ENCODE data around the gene ENAH.

ENAH gene

DNA sequence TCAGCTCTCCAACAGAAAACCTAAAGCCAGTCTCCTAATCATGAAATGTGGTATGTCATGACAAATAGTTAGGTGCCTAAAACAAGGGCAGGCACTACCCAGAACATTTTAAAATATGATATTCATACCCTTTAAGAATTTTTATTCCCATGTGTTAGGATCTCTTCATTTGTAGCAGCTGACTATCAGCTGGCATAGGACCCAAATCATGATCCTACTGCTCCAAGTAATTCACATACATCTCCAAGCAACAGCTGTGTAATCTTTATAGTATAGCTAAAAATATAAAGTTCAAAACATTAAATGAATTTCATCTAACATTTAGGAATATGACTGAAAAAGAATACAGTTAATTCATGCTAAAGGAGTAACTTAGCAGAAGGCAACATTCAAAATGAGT, 57.5 kb downstream of the ENAH start:
- no peaks in the 10 kb centered on the region for H3K36me3 Mint-ChIP-seq (ENCODE audit: low read depth)
- no peaks in the 10 kb centered on the region for H3K4me1 Mint-ChIP-seq
- DNase-seq, result no peak
- peaks cover 4% of the 10 kb centered on the region for H3K9me3 Mint-ChIP-seq
- no peak overlapping the region for H3K4me3 Mint-ChIP-seq
- H3K27ac Mint-ChIP-seq, result no peak overlapping the region
- ATAC-seq, result no peak
- H3K27me3 Mint-ChIP-seq, result no peaks in the 10 kb centered on the region

DNA sequence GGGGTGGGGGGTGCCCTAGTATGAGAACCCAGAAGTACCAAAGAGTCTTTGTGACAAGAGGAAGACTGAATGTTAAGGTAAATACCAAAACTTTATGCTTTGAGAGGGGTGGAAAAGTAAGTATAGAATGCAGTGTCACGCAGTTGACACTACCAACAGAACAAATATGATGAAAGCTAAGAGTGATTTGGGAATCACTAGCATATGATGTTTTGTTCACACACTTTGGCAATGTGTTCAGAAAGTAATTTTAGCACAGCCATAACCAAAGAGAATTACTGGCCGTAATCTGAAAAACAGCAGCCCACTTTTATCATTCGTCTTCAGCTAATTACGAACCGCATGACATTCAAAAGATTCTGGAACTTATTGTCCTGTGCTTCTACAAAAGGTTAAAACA, 59.5 kb downstream of the ENAH start:
- no peak for ATAC-seq

DNA sequence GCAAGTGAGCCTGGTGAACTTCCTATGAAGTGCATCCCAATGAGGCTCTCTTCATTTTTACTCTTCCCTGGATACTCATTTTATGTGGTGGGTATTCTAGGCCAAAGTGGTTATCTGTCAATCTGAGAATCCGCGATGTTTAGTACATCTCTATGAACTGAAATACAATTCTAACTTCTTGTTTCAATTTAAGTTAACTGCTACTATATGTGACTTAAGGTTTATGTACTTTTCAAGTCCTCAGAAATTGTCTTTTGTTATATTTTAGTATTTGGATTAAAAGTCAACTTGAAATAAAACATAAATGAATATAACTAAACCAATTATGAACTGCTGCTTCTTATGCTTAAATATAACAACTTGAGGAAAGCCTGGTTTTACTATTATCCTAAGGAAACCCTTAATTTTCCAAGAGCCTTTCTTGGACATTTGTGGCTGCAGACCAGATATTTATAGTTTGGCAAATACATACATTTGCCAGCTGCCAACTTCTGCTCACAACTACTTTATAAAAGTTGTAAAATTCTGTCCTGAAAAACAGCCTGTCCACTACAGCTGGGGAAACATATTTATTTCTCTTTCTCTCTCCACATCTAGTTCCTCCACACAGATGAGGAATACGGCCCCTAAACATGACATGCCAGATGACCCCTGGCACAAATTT, 60.4 kb downstream of the ENAH start:
- no peak for ATAC-seq
- no peak overlapping the region for H3K27ac Mint-ChIP-seq

More for the DNA sequence above, 59.5 kb downstream of the ENAH start:
- H3K36me3 Mint-ChIP-seq (ENCODE audit: low read depth), result no peaks in the 10 kb centered on the region
- no peak overlapping the region for H3K27ac Mint-ChIP-seq
- no peaks in the 10 kb centered on the region for H3K9me3 Mint-ChIP-seq
- no peak for DNase-seq
- no peaks in the 10 kb centered on the region for H3K27me3 Mint-ChIP-seq
- no peaks in the 10 kb centered on the region for H3K4me1 Mint-ChIP-seq
- H3K4me3 Mint-ChIP-seq, result no peak overlapping the region

DNA sequence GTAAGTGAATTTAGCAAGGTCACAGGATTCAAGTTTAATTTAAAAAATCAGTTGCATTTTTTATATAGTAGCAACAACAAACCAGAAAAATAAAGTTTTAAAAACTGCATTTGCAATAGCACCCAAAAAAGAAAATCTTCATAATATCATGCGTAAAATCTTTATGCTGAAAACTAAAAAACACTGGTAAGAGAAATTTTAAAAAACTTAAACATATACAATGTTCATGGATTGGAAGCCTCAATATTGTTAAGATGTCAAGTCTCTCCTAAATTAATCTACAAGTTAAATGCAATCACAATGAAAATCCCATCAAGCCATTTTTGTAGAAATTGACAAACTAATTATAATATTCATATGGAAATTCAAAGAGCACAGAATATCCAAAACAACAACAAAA, 65.6 kb downstream of the ENAH start:
- peaks cover 4% of the 10 kb centered on the region for H3K27me3 Mint-ChIP-seq
- ATAC-seq (no peak), DNase-seq (no peak)
- no peaks in the 10 kb centered on the region for H3K4me1 Mint-ChIP-seq
- H3K9me3 Mint-ChIP-seq, result no peaks in the 10 kb centered on the region
- H3K4me3 Mint-ChIP-seq, result no peak overlapping the region
- no peaks in the 10 kb centered on the region for H3K36me3 Mint-ChIP-seq (ENCODE audit: low read depth)
- no peak overlapping the region for H3K27ac Mint-ChIP-seq

More for the DNA sequence above, 60.4 kb downstream of the ENAH start:
- Mint-ChIP-seq H3K4me1 (no peaks in the 10 kb centered on the region), H3K9me3 (no peaks in the 10 kb centered on the region), H3K36me3 (ENCODE audit: low read depth) (no peaks in the 10 kb centered on the region), H3K4me3 (no peak overlapping the region), H3K27me3 (no peaks in the 10 kb centered on the region)
- DNase-seq, result no peak

DNA sequence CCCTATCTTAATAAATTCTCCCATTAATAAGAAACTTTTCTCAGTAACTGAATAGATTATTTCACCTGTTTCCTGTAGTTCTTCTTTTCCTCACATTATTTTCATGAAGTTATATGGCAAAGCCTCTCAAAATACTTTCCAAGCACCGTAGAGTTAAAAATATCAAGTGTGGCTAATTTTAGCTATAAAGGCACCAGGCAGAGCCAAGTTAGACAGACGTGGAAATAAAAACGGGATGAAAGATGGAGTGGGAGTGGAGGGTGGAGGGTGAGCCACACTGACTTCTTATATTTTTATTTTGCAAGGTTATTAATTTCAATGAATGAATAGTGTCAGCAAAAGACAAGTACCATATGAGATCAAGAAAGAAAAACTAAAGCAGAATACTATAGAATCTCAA, 71.7 kb downstream of the ENAH start:
- peaks cover 7% of the 10 kb centered on the region for H3K27me3 Mint-ChIP-seq

DNA sequence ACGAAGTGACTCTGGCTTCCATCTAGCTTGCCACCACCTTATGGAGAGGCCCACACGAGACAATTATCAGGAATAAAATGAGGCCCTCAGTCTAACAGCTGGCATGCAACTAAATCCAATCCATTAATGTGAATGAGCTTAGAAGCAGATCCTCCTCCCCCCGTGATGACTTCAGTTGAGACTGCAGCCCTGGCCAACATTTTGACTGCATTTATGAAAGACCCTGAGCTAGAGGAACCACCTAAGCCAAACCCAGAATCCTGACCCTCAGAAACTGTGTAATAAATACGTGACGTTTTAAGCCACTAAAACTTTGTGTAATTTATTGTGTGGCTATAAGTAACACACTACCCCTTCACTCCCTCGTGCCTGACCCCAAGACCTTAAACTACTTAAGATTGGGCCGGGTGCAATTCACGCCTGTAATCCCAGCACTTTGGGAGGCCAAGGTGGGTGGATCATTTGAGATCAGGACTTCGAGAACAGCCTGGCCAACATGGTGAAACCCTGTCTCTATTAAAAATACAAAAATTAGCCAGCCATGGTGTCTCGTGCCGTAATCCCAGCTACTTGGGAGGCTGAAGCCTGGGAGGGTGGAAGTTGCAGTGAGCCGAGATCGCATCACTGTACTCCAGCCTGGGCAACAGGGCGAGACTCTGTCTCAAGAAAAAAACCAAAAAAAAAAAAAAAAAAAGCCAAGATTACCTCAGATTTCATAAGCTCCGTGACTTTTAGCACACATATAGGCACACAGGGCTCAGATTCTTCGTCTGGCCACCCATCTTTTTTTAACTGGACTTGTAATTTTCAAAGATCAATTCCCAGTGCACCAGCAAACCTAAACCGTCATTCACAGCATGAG, 72.5 kb downstream of the ENAH start:
- peaks cover 7% of the 10 kb centered on the region for H3K27me3 Mint-ChIP-seq
- ATAC-seq, result no peak
- H3K4me1 Mint-ChIP-seq, result peaks cover 6% of the 10 kb centered on the region
- no peak overlapping the region for H3K27ac Mint-ChIP-seq
- H3K4me3 Mint-ChIP-seq, result no peak overlapping the region
- no peaks in the 10 kb centered on the region for H3K9me3 Mint-ChIP-seq
- H3K36me3 Mint-ChIP-seq (ENCODE audit: low read depth), result no peaks in the 10 kb centered on the region
- no peak for DNase-seq

More for the DNA sequence above, 71.7 kb downstream of the ENAH start:
- ATAC-seq, result no peak
- Mint-ChIP-seq H3K9me3 (no peaks in the 10 kb centered on the region), H3K27ac (no peak overlapping the region), H3K36me3 (ENCODE audit: low read depth) (no peaks in the 10 kb centered on the region), H3K4me3 (no peak overlapping the region), H3K4me1 (peaks cover 2% of the 10 kb centered on the region)
- no peak for DNase-seq

DNA sequence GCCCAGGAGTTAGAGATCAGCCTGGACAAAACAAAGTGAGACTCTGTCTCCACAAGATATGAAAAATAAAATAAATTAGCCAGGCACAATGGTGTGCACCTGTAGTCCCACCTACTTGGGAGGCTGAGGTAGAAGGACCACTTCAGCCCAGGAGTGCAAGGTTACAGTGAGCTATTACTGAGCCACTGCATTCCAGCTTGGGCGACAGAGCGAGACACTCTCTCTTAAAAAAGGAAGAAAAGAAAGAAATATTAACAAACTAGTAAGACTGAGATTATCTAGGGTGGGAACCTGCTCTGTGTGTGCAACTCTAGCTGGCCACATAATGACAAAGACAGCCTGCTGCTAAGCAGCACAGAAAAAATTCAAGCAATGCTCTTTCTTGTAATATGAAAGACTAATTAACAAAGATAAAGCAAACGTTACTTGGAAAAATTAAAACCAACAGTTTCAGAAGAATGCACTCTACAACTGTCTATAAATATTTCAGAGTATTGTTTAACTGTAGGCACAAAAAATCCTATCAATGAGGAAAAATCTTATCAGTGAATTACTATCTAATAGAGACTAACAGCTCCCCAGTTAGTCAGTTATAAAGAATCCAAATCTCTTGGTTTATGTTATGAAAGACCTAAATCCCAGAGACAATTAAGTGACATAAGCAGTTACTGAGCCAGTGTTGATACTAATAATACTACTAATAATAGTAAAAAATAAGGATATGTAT, 74.5 kb downstream of the ENAH start:
- H3K27ac Mint-ChIP-seq, result no peak overlapping the region

DNA sequence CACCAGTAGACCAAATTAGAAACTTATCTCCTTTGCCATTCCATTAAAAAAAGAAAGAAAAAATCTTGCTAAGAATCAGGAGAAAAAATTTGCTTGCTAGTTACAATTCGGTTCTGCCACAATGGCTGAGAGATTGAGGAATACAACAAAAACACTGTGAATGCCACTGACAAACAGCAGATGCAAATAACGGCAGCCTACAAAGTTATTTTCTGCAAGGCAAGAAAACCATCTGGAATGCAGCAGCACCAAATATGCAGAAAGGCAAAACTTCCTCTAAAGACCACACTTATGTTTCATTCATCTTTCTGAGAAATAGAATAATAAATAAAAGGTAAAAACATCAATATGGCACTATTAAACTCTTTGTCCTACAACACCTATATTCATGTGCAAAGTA, 75.7 kb downstream of the ENAH start:
- Mint-ChIP-seq H3K27ac (no peak overlapping the region), H3K4me1 (peaks cover 6% of the 10 kb centered on the region), H3K4me3 (no peak overlapping the region), H3K9me3 (no peaks in the 10 kb centered on the region), H3K36me3 (ENCODE audit: low read depth) (no peaks in the 10 kb centered on the region), H3K27me3 (peaks cover 3% of the 10 kb centered on the region)
- DNase-seq, result no peak
- ATAC-seq, result no peak

More for the DNA sequence above, 74.5 kb downstream of the ENAH start:
- H3K27me3 Mint-ChIP-seq, result peaks cover 5% of the 10 kb centered on the region
- H3K4me1 Mint-ChIP-seq, result peaks cover 6% of the 10 kb centered on the region
- DNase-seq (no peak), ATAC-seq (no peak)
- H3K4me3 Mint-ChIP-seq, result no peak overlapping the region
- no peaks in the 10 kb centered on the region for H3K9me3 Mint-ChIP-seq
- no peaks in the 10 kb centered on the region for H3K36me3 Mint-ChIP-seq (ENCODE audit: low read depth)

DNA sequence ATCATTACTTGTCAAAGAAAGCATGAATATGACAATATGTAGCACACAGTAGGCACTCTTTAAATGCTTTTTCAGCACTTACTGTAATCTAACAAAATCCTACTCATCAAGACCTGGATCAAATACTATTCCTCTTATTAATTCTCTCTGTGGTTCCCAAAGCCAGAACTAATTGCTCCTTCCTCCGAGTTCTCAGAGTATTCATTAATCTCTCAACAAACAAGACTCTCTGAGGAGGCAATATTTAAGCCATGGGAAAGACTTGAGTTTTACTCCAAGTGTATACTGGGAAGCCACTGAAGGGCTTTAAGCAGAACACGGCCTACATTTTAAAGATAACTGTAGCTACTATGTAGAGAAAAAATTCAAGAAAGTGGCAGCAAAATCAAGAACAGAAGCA, 79.7 kb downstream of the ENAH start:
- Mint-ChIP-seq H3K27me3 (no peaks in the 10 kb centered on the region), H3K27ac (no peak overlapping the region), H3K4me3 (no peak overlapping the region), H3K9me3 (no peaks in the 10 kb centered on the region), H3K4me1 (peaks cover 6% of the 10 kb centered on the region), H3K36me3 (ENCODE audit: low read depth) (no peaks in the 10 kb centered on the region)
- ATAC-seq (no peak), DNase-seq (no peak)

DNA sequence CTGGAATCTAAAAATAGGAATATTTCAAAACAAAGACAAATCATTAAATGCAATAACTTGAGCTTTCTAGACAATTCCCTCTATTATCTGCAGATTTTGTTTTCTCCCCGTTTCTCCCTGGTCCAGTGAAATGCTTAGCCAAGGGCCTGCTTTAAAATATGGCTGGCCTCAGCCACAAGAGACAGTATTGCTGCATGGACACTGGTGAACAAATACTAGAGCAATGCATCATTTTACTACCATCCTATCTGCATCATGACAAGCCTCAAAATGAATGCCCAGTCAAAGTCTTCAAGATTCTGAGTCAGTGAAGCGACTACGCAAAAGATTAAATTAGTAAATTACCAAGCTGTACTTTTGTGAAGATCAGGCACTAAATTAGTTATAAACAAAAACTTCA, 80.5 kb downstream of the ENAH start:
- Mint-ChIP-seq H3K36me3 (ENCODE audit: low read depth) (no peaks in the 10 kb centered on the region), H3K4me1 (peaks cover 6% of the 10 kb centered on the region), H3K4me3 (no peak overlapping the region), H3K27me3 (no peaks in the 10 kb centered on the region), H3K27ac (no peak overlapping the region), H3K9me3 (no peaks in the 10 kb centered on the region)
- DNase-seq (no peak), ATAC-seq (no peak)

DNA sequence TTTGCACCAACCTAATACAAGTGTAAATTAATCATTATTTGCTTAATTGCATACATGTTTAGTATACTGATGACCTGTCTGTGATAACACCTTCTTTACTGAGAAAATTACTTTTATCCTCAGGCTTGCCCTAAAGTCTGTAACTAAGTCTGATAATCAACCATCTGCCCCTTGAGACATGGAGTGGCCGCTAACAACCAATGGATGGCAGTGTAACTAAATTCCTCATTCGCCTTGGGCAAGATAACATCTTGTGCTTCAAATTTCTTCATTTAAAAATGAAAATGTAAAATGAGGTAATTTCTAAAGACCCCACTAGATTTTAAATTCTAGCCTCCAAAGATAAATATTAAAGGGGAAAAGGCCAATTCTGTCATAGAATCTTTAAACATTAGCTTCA, 85.1 kb downstream of the ENAH start:
- no peak for DNase-seq
- H3K27me3 Mint-ChIP-seq, result no peaks in the 10 kb centered on the region

DNA sequence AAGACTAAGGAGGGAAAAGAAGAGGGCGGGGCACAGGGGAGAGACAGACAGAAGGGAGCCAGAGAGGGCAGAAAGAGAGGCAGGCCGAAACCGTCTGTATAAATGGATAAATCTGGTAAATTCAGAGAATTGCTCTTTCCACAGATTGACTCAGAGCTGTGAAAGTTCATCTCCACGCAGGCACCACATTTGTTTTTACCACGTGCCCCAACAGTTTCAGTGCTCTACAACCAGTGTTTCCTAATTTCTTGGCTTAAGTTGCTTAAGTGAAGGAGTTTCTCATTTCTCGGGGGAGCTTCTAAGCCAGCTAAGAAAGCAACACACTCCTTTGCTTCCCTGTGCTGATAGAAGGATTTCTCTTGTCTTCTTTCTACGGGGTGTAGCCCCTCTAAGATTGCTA, 87.1 kb downstream of the ENAH start:
- DNase-seq (no peak), ATAC-seq (no peak)
- no peaks in the 10 kb centered on the region for H3K36me3 Mint-ChIP-seq (ENCODE audit: low read depth)
- H3K4me3 Mint-ChIP-seq, result no peak overlapping the region
- no peak overlapping the region for H3K27ac Mint-ChIP-seq
- no peaks in the 10 kb centered on the region for H3K9me3 Mint-ChIP-seq
- no peaks in the 10 kb centered on the region for H3K4me1 Mint-ChIP-seq
- H3K27me3 Mint-ChIP-seq, result no peaks in the 10 kb centered on the region

More for the DNA sequence above, 85.1 kb downstream of the ENAH start:
- H3K4me1 Mint-ChIP-seq, result no peaks in the 10 kb centered on the region
- H3K9me3 Mint-ChIP-seq, result no peaks in the 10 kb centered on the region
- no peak for ATAC-seq
- H3K36me3 Mint-ChIP-seq (ENCODE audit: low read depth), result no peaks in the 10 kb centered on the region
- no peak overlapping the region for H3K4me3 Mint-ChIP-seq
- H3K27ac Mint-ChIP-seq, result no peak overlapping the region

DNA sequence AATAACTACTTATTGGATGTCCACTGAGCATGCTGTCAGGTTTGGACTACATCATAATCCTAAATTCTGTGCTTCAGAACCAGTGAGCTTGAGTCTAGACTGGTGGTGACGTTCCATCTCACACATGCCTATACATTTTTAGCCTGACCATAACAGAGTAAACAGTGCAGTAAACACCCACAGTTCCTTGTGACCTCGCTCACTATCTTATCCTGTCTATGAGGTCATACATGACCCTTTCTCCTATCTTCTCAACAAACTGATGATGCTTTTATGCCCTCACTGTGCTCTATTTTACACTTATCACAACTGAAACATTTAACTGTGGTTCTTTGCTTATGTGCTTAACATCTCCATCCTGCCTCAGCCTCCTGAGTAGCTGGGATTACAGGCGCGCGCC, 91.2 kb downstream of the ENAH start:
- no peak overlapping the region for H3K27ac Mint-ChIP-seq
- ATAC-seq, result no peak

DNA sequence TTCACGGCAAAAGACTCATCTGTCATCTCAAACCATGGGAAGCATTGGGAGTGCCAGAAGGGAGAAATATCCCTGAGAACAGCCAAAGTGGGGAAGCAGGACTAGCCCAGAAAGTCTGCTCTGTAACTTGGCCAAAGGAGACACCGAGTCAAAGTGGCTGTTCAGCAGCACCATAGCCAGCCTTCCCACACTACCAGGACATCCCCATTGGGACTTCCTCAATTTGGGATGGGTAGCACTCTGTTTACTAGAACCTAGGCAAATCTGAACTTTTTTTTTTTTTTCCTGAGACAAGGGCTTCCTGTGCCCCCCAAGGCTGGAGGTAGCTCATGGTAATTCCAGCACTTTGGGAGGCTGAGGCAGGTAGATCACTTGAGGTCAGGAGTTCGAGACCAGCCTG, 93.0 kb downstream of the ENAH start:
- H3K36me3 Mint-ChIP-seq (ENCODE audit: low read depth), result no peaks in the 10 kb centered on the region
- no peaks in the 10 kb centered on the region for H3K27me3 Mint-ChIP-seq
- ATAC-seq (no peak), DNase-seq (no peak)
- no peak overlapping the region for H3K4me3 Mint-ChIP-seq
- no peaks in the 10 kb centered on the region for H3K4me1 Mint-ChIP-seq
- no peak overlapping the region for H3K27ac Mint-ChIP-seq
- H3K9me3 Mint-ChIP-seq, result no peaks in the 10 kb centered on the region

More for the DNA sequence above, 91.2 kb downstream of the ENAH start:
- H3K4me3 Mint-ChIP-seq, result no peak overlapping the region
- H3K9me3 Mint-ChIP-seq, result no peaks in the 10 kb centered on the region
- no peaks in the 10 kb centered on the region for H3K27me3 Mint-ChIP-seq
- no peaks in the 10 kb centered on the region for H3K36me3 Mint-ChIP-seq (ENCODE audit: low read depth)
- DNase-seq, result no peak
- H3K4me1 Mint-ChIP-seq, result no peaks in the 10 kb centered on the region

DNA sequence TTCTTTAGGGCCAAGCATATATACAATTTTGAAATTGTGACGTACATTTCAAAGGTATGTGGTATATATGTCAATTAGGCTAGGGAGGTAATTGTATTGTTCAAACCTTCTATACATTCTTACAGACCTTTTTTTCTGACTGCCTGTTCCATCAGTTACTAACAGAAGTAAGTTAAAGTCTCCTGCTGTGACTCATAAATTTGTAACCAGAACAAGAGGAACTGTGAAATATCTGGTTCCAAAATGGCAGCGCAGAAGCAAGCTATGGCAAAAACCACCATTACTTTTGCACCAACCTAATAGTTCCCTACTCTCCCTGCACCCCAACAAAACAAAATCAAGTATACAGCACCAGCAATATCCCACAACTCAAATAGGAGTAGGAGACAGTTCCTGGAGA, 93.6 kb downstream of the ENAH start:
- Mint-ChIP-seq H3K4me3 (no peak overlapping the region), H3K36me3 (ENCODE audit: low read depth) (no peaks in the 10 kb centered on the region), H3K27me3 (no peaks in the 10 kb centered on the region), H3K4me1 (no peaks in the 10 kb centered on the region), H3K27ac (no peak overlapping the region), H3K9me3 (no peaks in the 10 kb centered on the region)
- ATAC-seq, result no peak
- no peak for DNase-seq

All from activated naive CD8-positive, alpha-beta T cell treated with anti-CD3 and anti-CD28 coated beads, Interleukin-2, amount 50 U/mL, for 24 hours (primary cell).